Suppressor macrophage treated with lipopolysaccharide for 4 hours (primary cell): ENCODE data around the gene SPATA32.

Experiments used
- DNase-seq: peaks from one replicate; pipeline ENCODE4 v3.0.0-alpha.2; 2020

The SPATA32 gene

GRCh38 chr17:45293413-45294211 lies 31.7 kb upstream of the SPATA32 start:
- peak; percentile 87 for DNase-seq

DNA sequence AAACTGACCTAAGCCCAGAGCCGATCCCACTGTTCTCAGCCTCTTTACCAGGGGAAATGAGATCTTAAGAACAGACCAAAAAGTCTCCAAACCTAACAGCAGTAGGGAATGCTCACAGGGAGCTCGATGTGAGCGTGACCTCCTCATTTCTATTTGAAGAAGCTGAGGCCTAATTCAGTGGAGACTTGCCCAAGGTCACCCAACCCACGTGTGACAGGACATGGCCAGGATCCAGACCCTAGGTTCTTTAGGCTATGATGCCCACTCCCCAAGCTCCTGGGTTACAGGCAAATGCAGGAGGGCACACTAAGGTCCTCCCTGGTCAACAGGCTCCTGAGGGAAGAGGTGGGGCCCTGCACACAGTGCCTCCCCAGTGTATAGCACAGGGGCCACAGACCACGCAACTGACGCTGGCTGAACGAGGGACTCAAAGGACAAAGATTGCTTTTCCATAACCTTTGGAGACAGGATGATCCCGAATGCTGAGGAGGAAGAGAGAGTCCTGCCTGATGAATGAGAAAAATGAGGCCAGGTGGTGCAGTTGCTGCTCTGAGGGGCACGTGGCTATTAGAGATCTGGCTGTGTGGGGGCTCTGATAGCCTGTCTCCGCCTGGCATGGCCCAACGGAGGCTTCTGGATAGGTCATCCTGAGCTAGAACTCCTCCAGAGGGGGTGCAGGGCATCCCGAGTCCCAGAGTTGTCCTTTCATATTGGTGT lies 31.0 kb upstream of the SPATA32 start:
- DNase-seq = no peak

- peak; percentile 74 for DNase-seq
These were observed 29.4 kb upstream of the SPATA32 start for GRCh38 chr17:45291171-45291805.

DNA sequence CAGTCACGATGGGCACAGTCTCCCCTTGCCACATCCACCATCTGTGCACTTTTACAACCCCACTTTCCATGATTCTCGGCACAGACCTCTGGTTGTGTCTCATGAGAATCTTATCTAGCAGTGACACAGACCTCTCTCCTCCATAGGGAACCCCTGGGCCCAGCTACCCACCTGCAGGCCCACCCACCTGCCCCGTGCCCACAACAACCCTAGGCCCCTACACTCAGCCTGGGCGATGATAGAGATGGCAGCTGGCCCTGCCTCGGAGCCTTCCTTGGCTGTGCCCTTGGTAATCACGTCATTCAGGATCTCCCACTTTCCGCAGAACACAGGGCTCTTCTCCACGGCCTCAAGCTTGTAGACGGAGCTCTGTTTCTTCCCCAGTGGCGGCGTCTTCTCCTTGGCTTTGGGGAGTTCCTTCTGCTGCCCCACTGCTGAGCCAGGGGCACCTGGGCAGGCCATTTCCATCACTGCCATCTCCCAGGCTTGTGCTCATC lies 28.4 kb upstream of the SPATA32 start:
- DNase-seq = no peak

- peak; percentile 25 for DNase-seq
These were observed 27.7 kb upstream of the SPATA32 start for GRCh38 chr17:45289301-45290268.

DNA sequence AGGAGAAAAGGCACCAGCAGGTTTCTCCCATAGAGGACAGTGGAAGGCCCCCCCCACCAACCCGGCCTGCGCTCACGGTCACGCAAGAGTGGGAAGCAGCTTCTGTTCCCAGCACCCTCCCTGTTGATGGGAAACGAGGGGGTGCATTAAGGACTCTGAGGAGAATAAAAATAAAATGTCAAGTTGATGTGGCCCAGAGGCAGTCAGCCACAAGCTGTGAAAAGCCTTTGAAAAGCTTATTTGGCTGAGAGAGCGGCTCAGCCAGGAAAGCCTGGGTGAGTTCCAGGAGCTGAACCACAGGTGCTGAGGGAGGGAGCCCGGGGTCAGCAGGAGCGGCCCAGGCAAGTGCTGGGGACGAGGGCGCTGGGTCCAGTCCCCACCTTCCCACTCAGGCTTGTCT lies 26.9 kb upstream of the SPATA32 start:
- DNase-seq = no peak

- DNase-seq = no peak
These were observed 25.9 kb upstream of the SPATA32 start for GRCh38 chr17:45287526-45288500.

- DNase-seq = no peak
These were observed 24.4 kb upstream of the SPATA32 start for GRCh38 chr17:45286286-45286685.

DNA sequence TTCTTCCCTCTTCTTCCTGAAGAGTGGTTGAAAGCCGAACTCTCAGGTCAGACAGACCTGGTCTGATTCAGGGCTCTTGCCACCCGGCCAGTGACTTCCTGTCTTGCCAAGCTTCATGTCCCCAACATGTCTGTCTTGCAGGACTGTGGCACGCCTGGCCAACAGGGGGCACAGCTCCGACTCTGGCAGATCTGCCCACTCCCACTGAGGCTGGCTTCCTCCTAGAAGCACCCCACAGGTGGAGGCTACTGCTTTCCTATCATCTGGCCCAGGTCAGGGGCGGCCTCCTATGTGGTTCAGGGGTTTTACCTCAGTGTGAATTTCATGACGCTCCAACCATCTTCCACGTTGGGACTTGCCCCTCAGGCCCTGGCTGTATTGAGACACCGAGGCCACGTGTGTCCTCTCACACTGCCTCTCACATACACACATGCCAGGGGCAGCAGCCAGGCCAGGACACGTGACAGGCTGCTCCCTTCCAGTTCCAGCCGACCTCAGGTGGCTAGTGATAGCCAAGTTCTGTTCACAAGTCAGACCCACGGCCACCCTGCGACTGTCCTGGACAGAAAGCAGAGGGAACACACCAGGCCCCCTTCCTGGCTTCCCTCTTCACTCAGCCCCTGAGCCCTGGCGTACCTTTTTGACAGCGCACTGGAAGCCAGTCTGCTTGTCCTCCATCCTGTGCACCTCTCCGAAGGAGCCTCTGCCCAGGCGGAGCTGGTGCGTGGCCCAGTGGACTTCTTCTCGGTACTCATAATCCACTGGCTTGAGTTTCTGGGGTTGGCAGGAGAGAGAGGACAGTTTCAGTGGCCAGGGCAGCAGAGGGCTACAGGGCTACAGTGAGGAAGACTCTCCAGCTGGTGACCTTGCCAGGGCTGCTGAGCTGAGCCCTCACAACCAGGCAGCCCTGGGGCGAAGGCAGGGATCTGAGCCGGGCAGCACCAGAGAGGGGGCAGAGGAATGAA lies 22.6 kb upstream of the SPATA32 start:
- peak; percentile 35 for DNase-seq

DNA sequence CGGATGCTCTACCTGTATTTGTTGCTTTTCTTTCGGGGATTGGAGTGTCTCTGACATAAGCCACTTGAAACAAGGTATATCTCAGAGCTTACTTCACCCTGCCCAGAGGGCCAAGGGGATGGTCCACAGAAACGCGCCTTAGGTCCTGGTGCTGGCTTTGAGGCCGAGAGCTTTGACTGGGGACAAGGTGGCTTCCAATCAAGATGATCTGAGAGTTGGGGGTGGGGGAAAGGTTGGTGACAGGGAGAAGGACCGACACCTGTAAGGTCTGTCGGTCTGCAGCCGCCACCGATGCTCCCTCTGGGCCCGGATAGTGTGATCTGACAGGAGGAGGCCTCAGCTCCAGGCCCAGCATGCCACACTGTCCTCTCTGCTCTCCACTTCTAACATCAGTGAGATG lies 21.8 kb upstream of the SPATA32 start:
- DNase-seq = no peak

DNA sequence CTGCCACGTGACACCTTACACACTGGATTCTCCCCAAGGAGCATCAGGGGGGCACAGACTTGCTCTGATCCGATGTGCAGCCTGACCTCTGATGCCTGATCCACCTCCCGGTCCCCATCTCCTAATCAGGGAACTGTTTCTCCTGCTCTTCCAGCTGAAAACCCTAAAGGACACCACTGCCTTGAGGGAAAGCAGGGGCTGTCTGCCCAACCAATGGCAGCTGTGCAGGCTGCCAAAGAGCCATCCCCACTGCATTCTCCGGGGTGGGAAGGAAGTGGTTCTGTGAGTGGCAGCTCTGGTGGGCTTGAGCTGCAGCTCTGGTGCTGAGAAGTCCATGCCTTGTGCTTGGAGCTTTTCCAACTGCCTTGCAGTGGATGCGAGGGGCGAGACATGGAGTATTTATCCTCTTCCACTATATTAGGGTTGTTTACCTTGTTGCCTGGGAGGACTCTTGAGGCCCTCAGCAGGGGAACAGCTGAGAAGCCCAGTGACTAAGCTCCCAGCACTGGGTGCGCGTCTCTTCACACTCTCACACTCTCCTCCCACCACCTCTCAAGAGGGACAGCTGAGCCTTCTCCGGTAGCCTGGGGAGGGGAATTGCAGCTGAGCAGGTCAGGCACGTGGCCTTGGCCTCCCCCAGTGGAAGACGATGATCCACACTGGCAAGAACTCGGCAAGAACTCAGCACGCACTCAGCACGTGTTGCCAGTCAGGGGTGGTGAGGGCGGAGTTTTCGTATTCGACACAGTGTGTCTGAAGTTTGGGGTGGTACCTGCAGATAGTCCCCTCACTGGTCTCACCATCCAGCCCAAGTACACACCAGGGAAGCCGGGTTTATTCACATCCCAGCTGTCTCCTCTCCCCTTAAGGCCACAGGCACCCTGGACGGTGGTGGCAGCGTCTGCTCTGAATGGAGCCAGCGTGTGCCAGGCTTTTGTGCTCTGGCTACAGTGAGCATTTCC lies 21.1 kb upstream of the SPATA32 start:
- DNase-seq = no peak

DNA sequence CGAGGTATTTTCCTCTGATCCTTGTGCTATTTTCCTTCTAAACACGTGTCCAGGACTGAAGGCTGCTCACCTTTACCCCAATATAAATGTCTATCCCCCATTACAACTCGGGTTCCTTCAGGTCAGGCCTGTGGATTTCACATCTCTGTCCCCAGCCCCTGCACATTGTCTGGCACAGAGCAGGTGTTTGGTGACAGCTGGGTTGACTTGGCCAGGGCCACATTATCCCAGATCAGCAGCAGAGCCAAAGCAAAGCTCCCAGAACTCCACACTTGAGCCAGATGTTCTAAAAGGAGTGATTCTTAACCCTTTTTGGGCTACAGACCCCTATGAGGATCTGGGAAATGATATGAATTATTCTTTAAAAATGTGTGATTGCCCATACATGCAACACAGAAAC lies 18.0 kb upstream of the SPATA32 start:
- DNase-seq = no peak

- DNase-seq = no peak
These were observed 16.1 kb upstream of the SPATA32 start for GRCh38 chr17:45277992-45278391.

DNA sequence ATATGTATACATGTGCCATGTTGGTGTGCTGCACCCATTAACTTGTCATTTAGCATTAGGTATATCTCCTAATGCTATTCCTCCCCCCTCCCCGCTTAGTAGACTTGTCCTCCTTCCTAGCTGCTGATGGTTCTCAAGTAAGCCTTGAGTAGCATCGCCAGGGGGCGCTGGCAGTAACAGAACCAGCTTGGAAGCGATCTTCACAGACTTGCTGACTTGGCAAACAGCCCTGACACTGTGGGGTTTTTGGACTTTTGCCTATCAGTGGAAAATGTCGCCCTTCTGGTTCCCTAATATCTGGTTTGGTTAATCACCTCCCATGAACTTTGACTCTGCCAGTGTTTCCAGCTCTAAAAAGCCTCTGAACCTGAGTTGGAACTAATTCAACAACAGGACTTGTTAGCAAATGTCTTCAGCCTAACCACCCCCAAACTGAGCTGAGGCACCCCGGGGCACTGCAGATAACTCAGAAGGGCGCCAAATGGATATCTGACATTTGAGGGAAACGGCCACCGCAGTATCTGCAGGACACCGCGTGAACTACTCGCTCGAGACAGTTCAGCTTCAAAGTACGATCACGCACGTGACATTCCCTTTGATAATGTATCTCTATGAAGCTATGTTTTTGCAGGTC lies 15.4 kb upstream of the SPATA32 start:
- DNase-seq = peak; percentile 95

DNA sequence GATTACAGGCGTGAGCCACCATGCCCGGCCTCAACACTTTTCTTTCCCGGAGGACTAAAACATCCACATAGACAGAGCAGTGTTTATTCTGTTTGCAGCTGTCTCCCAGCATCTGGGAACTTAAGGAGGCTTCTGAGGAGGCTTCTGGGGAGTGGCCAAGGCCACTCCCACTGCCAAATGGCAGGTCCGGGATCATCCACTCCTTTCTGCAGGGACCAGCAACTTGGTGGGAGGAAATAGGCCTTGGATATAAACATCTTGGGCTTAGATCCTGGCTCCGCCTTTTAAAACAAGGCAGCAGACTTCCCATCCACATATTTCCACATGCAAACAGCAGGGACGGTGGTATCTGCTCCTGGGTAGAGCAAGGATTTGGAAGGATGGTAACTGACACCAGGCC lies 14.1 kb upstream of the SPATA32 start:
- DNase-seq = no peak

- DNase-seq = no peak
These were observed 12.1 kb upstream of the SPATA32 start for GRCh38 chr17:45274033-45274432.

GRCh38 chr17:45273551-45273957 lies 11.7 kb upstream of the SPATA32 start:
- no peak for DNase-seq

GRCh38 chr17:45271603-45272002 lies 9.7 kb upstream of the SPATA32 start:
- DNase-seq = no peak
